Upper lobe of left lung (tissue), 6 donors: ENCODE results near the gene COL6A2. TPM values are rescaled to one million over a fixed set of nuclear protein-coding genes. Genes with fewer than 3 reads are reported as not detected.

ENCODE experiments used
- ATAC-seq, 2 donors: fragments of 200-7000 bp; cut with Tn5 transposase; one replicate each; pipeline ENCODE4 v1.9.1; 2022; ENCODE audit warnings: mild to moderate bottlenecking in 2 of 2, moderate library complexity in 2 of 2; ENCODE audit not compliant: low FRiP score in 2 of 2
- DNase-seq, 2 donors: peaks; one replicate each; pipeline ENCODE4 v3.0.0-alpha.2; 2019 to 2020
- H3K27ac ChIP-seq, 4 donors: fragments of 200-600 bp; sonication (generic); one replicate each; pipeline ENCODE4 v1.5.1; 2016 to 2019
- H3K27me3 ChIP-seq, 4 donors: fragments of 200-600 bp; sonication (generic); one replicate each; pipeline ENCODE4 v1.5.1; 2017 to 2019
- H3K36me3 ChIP-seq, 4 donors: fragments of 200-600 bp; sonication (generic); one replicate each; pipeline ENCODE4 v1.5.1; 2016 to 2019
- H3K4me1 ChIP-seq, 4 donors: fragments of 200-600 bp; sonication (generic); one replicate each; pipeline ENCODE4 v1.5.1; 2018 to 2019
- H3K4me3 ChIP-seq, 4 donors: fragments of 200-600 bp; sonication (generic); one replicate each; pipeline ENCODE4 v1.5.1; 2017 to 2019; ENCODE audit warnings: mild to moderate bottlenecking in 2 of 4, moderate library complexity in 1 of 4
- H3K9me3 ChIP-seq, 4 donors: fragments of 200-600 bp; sonication (generic); one replicate each; pipeline ENCODE4 v1.5.1; 2018 to 2019
- EP300 ChIP-seq, 4 donors: sonication (generic); formaldehyde crosslinking; IDR thresholded peaks; one replicate each; pipeline ENCODE4 v1.5.1; 2017; ENCODE audit warnings: antibody characterized with exemption in 4 of 4, control low read depth in 2 of 4
- POLR2A ChIP-seq, 4 donors: fragments of 450-650 bp; IDR thresholded peaks; one replicate each; pipeline ENCODE4 v1.5.1; 2016 to 2017; ENCODE audit warnings: antibody characterized with exemption in 4 of 4, mild to moderate bottlenecking in 2 of 4
- POLR2AphosphoS5 ChIP-seq, 2 donors: sonication (generic); formaldehyde crosslinking; IDR thresholded peaks; one replicate each; pipeline ENCODE4 v1.5.1; 2017; ENCODE audit warnings: antibody characterized with exemption in 2 of 2
- WGBS, 2 donors: methylation state at CpG; one replicate each; pipeline ENCODE4 v1.1.5; 2017 to 2018; 5-methylcytosine and 5-hydroxymethylcytosine counted together
- total RNA-seq, 6 donors: library from RNA; depleted of rRNA in 4 of 6; stranded (reverse); fragments of >200 nt in 4 of 6; gene quantifications; one replicate each; pipeline versions ENCODE4 v1.1.0 to v1.2.1, GENCODE V29; 2016 to 2021
- TF ChIP-seq, protein P1 (sequence below), 6 experiments: fragments of 450-650 bp in 4 of 6; fragments of 200-600 bp in 2 of 6; sonication (generic) in 2 of 6; IDR thresholded peaks; one replicate each; pipeline ENCODE4 v1.5.1; 2016 to 2019; ENCODE audit warnings: antibody characterized with exemption in 6 of 6
- donor health status: DM: no; HTN: no; CAD: no; lungs with moderate emphysema.
- donor health status: DM: no; HTN: yes; CAD: no; lungs with severe emphysema.

The COL6A2 gene
- total RNA-seq, 6 donors from 2014 or later: 105 to 522 (median 304) TPM

DNA sequence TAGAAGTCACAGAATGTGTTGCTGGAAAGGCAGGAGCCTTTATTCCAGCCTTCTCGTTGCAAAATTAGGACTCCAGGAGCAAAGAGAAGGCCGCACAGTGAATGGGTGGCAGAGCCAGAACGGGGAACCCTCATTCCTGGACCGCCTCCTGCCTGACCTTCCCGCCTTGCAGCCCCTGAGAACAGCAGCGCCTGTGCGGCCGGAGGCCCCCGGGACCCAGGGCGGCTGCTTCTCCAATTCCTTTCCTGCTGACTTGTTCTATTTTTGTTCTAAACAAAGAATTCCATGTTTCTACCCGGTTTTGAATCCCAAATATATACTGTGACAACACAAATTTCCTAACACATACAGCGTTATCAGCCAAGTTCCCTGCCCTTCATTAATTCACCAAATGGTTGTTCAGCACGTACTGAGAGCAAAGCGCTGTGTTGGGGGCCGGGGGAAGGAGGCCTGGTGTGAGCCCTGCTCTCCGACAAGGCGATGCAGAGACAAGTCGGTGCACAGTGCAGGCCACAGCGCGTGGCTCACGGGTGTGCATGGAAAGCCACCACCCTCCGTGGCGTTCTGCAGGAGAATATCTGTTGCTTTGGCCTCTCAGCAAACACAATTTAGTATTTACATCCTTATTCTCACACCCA lies 31.9 kb upstream of the COL6A2 start:
- H3K36me3 ChIP-seq: no peaks in the 10 kb centered on the region
- peak overlapping the region; percentile 48 to 59 (median 57) for H3K27ac ChIP-seq
- peaks cover 0 to 9% (median 0%) of the 10 kb centered on the region in 4 donors for H3K9me3 ChIP-seq
- no peaks in the 10 kb centered on the region for H3K27me3 ChIP-seq
- WGBS, 2 donors: 45 to 56% methylated on average over 23 of the region's 23 CpGs
- TF ChIP-seq POLR2A (IDR thresholded peaks at IDR 0.05) (no peak), POLR2AphosphoS5 (IDR thresholded peaks at IDR 0.05) (no peak), EP300 (IDR thresholded peaks at IDR 0.05) (no peak)
- TF ChIP-seq, protein P1, sequence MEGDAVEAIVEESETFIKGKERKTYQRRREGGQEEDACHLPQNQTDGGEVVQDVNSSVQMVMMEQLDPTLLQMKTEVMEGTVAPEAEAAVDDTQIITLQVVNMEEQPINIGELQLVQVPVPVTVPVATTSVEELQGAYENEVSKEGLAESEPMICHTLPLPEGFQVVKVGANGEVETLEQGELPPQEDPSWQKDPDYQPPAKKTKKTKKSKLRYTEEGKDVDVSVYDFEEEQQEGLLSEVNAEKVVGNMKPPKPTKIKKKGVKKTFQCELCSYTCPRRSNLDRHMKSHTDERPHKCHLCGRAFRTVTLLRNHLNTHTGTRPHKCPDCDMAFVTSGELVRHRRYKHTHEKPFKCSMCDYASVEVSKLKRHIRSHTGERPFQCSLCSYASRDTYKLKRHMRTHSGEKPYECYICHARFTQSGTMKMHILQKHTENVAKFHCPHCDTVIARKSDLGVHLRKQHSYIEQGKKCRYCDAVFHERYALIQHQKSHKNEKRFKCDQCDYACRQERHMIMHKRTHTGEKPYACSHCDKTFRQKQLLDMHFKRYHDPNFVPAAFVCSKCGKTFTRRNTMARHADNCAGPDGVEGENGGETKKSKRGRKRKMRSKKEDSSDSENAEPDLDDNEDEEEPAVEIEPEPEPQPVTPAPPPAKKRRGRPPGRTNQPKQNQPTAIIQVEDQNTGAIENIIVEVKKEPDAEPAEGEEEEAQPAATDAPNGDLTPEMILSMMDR (IDR thresholded peaks at IDR 0.05): no peak
- ATAC-seq (peak in 1 of 2 donors; percentile 24), DNase-seq (peak in 1 of 2 donors; percentile 54)
- H3K4me3 ChIP-seq: no peak overlapping the region
- H3K4me1 ChIP-seq: peaks cover 0 to 18% (median 12%) of the 10 kb centered on the region in 4 donors

DNA sequence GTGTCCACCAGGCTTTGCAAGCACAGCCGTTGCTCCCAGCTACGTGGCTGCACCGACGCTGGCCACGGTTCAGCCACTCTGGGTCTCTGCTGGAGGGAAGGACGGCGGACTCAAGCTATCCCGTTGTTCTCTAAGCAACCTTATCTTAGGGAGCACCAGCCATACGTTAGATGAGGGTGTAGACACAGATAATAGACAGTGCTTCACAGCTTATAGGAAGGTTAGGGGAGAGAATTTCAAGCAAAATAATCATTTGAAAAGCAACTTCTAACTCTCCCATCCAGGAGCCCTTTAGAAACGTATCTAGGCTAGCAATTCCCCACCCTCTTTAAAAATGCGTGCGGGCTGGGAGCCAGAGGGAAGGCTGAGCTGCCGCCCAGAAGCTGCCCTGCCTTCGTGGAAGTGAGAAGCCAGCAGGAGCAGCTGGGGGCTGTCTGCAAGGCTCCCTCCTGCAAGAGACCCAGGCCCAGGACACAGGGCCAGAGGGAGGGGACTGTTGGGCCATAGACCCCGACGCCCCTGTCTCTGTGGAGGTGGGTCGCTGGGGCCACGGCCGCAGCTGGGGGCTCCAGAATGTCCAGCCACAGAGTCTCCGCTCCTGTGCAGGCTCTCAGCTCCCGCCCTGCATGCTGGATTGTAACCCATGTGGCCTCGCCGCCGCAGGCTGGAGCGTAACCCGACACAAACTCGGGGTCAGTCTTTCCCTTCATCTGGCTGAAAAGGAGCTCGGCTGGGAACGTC lies 31.2 kb upstream of the COL6A2 start:
- H3K36me3 ChIP-seq: no peaks in the 10 kb centered on the region
- WGBS, 2 donors: 59 to 63% methylated on average over 20 to 29 of the region's 29 CpGs
- peaks cover 0 to 9% (median 0%) of the 10 kb centered on the region in 4 donors for H3K9me3 ChIP-seq
- peak overlapping the region; percentile 30 to 59 (median 53) for H3K27ac ChIP-seq
- ATAC-seq: peak; percentile 8 to 73
- no peak overlapping the region for H3K4me3 ChIP-seq
- TF ChIP-seq, protein P1 (IDR thresholded peaks at IDR 0.05): no peak
- TF ChIP-seq POLR2AphosphoS5 (IDR thresholded peaks at IDR 0.05) (no peak), EP300 (IDR thresholded peaks at IDR 0.05) (no peak), POLR2A (IDR thresholded peaks at IDR 0.05) (no peak)
- no peaks in the 10 kb centered on the region for H3K27me3 ChIP-seq
- H3K4me1 ChIP-seq: peaks cover 0 to 18% (median 12%) of the 10 kb centered on the region in 4 donors
- DNase-seq: peak in 1 of 2 donors; percentile 82

DNA sequence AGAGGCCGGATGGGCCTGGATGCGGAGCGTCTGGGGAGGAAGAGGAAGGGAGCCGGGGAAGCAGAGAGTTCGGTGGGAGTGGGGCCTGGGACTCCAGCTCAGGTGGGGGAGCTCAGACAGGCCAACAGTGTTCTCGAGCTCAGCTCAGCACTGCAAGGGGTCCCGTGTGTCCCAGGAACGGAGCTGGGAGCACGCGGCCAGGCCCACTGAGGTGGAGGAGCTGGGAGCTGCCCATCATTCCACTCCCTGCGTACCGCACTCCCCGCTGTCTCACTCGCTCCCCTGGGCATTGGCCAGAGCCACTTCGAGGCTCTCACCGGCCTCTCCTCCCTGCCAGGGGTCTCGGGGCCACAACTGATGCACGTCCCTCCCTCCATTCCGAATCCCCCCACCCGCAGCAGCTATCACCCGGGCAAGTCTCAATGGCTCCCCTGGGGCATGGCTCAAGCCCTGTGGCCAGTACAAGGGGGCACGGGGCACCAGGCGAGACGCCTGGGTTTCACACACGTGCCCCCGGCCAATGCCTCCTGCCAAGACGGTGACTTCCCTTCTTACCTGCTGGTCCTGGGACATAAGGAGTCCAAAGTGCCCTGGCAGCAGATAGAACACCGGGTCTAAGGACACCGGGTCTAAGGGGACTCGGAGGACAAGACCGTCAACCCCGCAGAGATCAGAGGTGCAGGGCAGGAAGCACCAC lies 30.3 kb upstream of the COL6A2 start:
- H3K9me3 ChIP-seq: peaks cover 0 to 9% (median 0%) of the 10 kb centered on the region in 4 donors
- 83 to 91% methylated on average over 19 to 24 of the region's 32 CpGs for WGBS, 2 donors
- peaks cover 0 to 18% (median 12%) of the 10 kb centered on the region in 4 donors for H3K4me1 ChIP-seq
- ATAC-seq (no peak), DNase-seq (peak in 1 of 2 donors; percentile 63)
- no peak overlapping the region for H3K4me3 ChIP-seq
- peak overlapping the region; percentile 30 to 59 (median 53) for H3K27ac ChIP-seq
- no peak for TF ChIP-seq POLR2AphosphoS5 (IDR thresholded peaks at IDR 0.05)
- TF ChIP-seq, protein P1 (IDR thresholded peaks at IDR 0.05): no peak
- TF ChIP-seq POLR2A (IDR thresholded peaks at IDR 0.05): no peak
- TF ChIP-seq EP300 (IDR thresholded peaks at IDR 0.05): no peak
- H3K36me3 ChIP-seq: no peaks in the 10 kb centered on the region
- H3K27me3 ChIP-seq: no peaks in the 10 kb centered on the region

DNA sequence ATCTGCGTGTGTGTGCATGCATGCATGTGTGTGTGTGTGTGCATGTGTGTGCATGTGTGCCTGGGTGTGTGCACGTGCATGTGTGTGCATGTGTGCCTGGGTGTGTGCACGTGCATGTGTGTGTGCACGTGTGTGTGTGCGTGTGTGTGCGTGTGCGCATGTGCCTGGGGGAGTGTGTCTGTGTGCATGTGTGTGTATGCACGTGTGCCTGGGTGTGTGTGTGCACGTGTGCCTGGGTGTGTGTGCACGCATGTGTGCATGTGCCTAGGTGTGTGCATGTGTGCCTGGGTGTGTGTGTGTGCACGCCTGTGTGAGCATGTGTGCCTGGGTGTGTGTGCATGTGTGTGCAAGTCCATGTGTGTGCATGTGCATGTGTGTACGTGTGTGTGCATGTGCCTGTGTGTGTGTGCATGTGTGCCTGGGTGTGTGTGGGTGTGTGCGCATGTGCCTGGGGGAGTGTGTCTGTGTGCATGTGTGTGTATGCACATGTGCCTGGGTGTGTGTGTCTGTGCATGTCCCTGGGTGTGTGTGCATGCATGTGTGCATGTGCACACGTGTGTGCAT lies 29.3 kb upstream of the COL6A2 start:
- ATAC-seq (no peak), DNase-seq (no peak)
- H3K4me1 ChIP-seq: peaks cover 0 to 18% (median 12%) of the 10 kb centered on the region in 4 donors
- no peaks in the 10 kb centered on the region for H3K9me3 ChIP-seq
- no peaks in the 10 kb centered on the region for H3K27me3 ChIP-seq
- H3K27ac ChIP-seq: no peak overlapping the region
- no peak overlapping the region for H3K4me3 ChIP-seq
- no peak for TF ChIP-seq POLR2AphosphoS5 (IDR thresholded peaks at IDR 0.05)
- no peak for TF ChIP-seq EP300 (IDR thresholded peaks at IDR 0.05)
- TF ChIP-seq POLR2A (IDR thresholded peaks at IDR 0.05): no peak
- TF ChIP-seq, protein P1 (IDR thresholded peaks at IDR 0.05): no peak
- H3K36me3 ChIP-seq: no peaks in the 10 kb centered on the region
- 75 to 76% methylated on average over 12 to 14 of the region's 14 CpGs for WGBS, 2 donors
